ENCODE results near the gene TANK. TPM values are rescaled to one million over a fixed set of nuclear protein-coding genes. Genes with fewer than 3 reads are reported as not detected.
A peak's percentile ranks its signal among the peaks of the same experiment; 100 is the strongest.

TANK gene
- total RNA-seq, 1 experiment from 2014 or later, result 52.5 TPM

DNA sequence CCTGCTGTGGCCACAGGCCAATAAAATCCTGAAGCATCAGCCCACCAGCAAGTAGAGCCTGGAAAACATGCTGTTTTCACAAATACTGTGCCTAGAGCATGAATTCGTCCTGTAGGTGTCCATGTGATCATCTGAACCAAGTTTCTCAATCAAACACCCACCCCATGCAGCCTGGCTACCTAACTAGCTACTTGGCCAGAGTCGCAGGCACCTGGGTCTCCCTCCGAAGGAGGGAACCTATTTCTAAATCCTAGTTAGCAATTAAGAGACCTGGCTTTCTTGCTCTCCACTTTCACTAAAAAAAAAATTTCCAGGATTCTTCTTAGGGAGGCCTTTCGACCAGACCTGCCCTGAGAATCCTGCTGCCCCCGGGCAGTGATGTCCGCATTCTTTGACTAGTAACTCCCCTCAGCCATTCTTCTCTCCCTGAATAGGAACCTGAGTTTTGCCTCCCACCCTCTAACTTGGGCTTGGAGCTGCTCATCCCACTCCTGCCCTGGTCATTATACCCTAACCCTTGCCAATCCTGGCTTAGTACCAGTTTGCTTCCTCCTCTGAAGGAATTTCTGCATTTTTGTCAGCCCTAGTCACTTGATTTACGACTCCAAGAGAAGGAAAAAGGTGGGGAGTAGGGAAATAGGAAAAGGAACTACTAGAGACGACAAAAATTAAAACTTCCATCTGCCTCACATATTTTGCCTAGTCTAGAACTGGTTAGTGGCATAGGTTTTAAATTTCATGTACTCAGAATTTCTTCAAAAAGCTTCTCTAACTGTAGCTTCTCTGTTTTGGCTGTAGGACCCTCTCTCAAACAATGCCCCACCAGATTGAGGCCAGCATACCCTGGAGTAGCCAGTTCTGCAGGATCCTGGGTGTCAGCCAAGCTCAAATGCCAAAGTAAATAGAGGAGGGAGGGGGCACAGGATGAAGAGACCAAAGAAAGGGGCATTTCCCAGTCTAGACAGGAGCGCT, 25.4 kb upstream of the TANK start:
- ChIA-PET CTCF (no interaction called here), RAD21 (ENCODE audit: low non-redundant PET in 1 of 2, low total read pairs in 2 of 2, uncharacterized antibody in 2 of 2, unreplicated experiment in 2 of 2) (no interaction called here), POLR2A (no interaction called here)
- DNase-seq (ENCODE audit: low read depth, low spot score) (peak; percentile 56), ATAC-seq (peak; percentile 74)
- peak overlapping the region; percentile 96 for H3K27ac ChIP-seq (ENCODE audit: low read depth, low read length)
- no TSS peak for BruUV-seq (replicated peaks)
- H3K4me2 ChIP-seq (ENCODE audit: low read length), result peak overlapping the region; percentile 80
- 0 out of 2 replicates have a peak, but pooled peaks cover 10% of the 10 kb centered on the region for H3K79me2 ChIP-seq (ENCODE audit: insufficient read depth, low read length)
- no peaks in the 10 kb centered on the region for H3K9me2 ChIP-seq (ENCODE audit: insufficient read depth)
- TF ChIP-seq CEBPB (IDR thresholded peaks at IDR 0.05; ENCODE audit: low read depth), result peak; percentile 55; the same call in 1 of the 2 replicates
- TF ChIP-seq, protein P1, sequence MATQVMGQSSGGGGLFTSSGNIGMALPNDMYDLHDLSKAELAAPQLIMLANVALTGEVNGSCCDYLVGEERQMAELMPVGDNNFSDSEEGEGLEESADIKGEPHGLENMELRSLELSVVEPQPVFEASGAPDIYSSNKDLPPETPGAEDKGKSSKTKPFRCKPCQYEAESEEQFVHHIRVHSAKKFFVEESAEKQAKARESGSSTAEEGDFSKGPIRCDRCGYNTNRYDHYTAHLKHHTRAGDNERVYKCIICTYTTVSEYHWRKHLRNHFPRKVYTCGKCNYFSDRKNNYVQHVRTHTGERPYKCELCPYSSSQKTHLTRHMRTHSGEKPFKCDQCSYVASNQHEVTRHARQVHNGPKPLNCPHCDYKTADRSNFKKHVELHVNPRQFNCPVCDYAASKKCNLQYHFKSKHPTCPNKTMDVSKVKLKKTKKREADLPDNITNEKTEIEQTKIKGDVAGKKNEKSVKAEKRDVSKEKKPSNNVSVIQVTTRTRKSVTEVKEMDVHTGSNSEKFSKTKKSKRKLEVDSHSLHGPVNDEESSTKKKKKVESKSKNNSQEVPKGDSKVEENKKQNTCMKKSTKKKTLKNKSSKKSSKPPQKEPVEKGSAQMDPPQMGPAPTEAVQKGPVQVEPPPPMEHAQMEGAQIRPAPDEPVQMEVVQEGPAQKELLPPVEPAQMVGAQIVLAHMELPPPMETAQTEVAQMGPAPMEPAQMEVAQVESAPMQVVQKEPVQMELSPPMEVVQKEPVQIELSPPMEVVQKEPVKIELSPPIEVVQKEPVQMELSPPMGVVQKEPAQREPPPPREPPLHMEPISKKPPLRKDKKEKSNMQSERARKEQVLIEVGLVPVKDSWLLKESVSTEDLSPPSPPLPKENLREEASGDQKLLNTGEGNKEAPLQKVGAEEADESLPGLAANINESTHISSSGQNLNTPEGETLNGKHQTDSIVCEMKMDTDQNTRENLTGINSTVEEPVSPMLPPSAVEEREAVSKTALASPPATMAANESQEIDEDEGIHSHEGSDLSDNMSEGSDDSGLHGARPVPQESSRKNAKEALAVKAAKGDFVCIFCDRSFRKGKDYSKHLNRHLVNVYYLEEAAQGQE (IDR thresholded peaks at IDR 0.05; ENCODE audit: low read depth), result no peak
- TF ChIP-seq, protein P2, sequence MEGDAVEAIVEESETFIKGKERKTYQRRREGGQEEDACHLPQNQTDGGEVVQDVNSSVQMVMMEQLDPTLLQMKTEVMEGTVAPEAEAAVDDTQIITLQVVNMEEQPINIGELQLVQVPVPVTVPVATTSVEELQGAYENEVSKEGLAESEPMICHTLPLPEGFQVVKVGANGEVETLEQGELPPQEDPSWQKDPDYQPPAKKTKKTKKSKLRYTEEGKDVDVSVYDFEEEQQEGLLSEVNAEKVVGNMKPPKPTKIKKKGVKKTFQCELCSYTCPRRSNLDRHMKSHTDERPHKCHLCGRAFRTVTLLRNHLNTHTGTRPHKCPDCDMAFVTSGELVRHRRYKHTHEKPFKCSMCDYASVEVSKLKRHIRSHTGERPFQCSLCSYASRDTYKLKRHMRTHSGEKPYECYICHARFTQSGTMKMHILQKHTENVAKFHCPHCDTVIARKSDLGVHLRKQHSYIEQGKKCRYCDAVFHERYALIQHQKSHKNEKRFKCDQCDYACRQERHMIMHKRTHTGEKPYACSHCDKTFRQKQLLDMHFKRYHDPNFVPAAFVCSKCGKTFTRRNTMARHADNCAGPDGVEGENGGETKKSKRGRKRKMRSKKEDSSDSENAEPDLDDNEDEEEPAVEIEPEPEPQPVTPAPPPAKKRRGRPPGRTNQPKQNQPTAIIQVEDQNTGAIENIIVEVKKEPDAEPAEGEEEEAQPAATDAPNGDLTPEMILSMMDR (IDR thresholded peaks at IDR 0.05 in 2 of 3, conservative IDR thresholded peaks at IDR 0.05 in 1 of 3; ENCODE audit: borderline replicate concordance in 1 of 3, insufficient read depth in 1 of 3, low read depth in 2 of 3, low read length in 2 of 3), result 0 out of 6 replicates have a peak, but pooled peaks of 1 of the 3 experiments have one; percentile 1
- no peak for TF ChIP-seq ZNF274 (IDR thresholded peaks at IDR 0.05; ENCODE audit: low read depth, low read length)
- no peak for TF ChIP-seq EZH2phosphoT487 (IDR thresholded peaks at IDR 0.05; ENCODE audit: borderline replicate concordance)
- TF ChIP-seq, protein P3, sequence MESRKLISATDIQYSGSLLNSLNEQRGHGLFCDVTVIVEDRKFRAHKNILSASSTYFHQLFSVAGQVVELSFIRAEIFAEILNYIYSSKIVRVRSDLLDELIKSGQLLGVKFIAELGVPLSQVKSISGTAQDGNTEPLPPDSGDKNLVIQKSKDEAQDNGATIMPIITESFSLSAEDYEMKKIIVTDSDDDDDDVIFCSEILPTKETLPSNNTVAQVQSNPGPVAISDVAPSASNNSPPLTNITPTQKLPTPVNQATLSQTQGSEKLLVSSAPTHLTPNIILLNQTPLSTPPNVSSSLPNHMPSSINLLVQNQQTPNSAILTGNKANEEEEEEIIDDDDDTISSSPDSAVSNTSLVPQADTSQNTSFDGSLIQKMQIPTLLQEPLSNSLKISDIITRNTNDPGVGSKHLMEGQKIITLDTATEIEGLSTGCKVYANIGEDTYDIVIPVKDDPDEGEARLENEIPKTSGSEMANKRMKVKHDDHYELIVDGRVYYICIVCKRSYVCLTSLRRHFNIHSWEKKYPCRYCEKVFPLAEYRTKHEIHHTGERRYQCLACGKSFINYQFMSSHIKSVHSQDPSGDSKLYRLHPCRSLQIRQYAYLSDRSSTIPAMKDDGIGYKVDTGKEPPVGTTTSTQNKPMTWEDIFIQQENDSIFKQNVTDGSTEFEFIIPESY (IDR thresholded peaks at IDR 0.05; ENCODE audit: extremely low read depth, insufficient replicate concordance, low read length), result no peak
- no peak for TF ChIP-seq EGR1 (IDR thresholded peaks at IDR 0.05; ENCODE audit: low read depth)
- peak; percentile 68 for TF ChIP-seq JUND (IDR thresholded peaks at IDR 0.05)
- TF ChIP-seq SP1 (IDR thresholded peaks at IDR 0.05; ENCODE audit: low read depth), result peak; percentile 71
- TF ChIP-seq, protein P4, sequence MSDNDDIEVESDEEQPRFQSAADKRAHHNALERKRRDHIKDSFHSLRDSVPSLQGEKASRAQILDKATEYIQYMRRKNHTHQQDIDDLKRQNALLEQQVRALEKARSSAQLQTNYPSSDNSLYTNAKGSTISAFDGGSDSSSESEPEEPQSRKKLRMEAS (IDR thresholded peaks at IDR 0.05), result peak; percentile 36; the same call in 1 of the 2 replicates
- TF ChIP-seq CBX3 (IDR thresholded peaks at IDR 0.05; ENCODE audit: low read depth), result 0 out of 2 replicates have a peak, but pooled peaks have one; percentile 57
- no peak for TF ChIP-seq SRF (IDR thresholded peaks at IDR 0.05; ENCODE audit: low read depth)
- no peak for TF ChIP-seq POLR2A (IDR thresholded peaks at IDR 0.05; ENCODE audit: borderline replicate concordance, extremely low read depth, insufficient read depth, insufficient read length)
- TF ChIP-seq ELF1 (IDR thresholded peaks at IDR 0.05; ENCODE audit: borderline replicate concordance, low read depth), result no peak
- TF ChIP-seq TCF7L2 (IDR thresholded peaks at IDR 0.05; ENCODE audit: borderline replicate concordance, extremely low read depth, insufficient read depth, insufficient read length), result peak; percentile 47
- TF ChIP-seq POLR2AphosphoS5 (IDR thresholded peaks at IDR 0.05; ENCODE audit: low read depth, low read length), result peak; percentile 53; the same call in 1 of the 2 replicates
- TF ChIP-seq FOSL1 (IDR thresholded peaks at IDR 0.05; ENCODE audit: low read depth), result peak; percentile 69
- intact Hi-C loops (cut with micrococcal nuclease), result no loop called here
- H3K27me3 ChIP-seq (ENCODE audit: insufficient read depth, low read length), result no peaks in the 10 kb centered on the region
- H2AFZ ChIP-seq (ENCODE audit: low read depth, low read length, poor library complexity, severe bottlenecking), result peak overlapping the region; percentile 79
- peak overlapping the region; percentile 31 to 49 for H3K4me3 ChIP-seq (replicated peaks in 1 of 2; ENCODE audit: low read depth in 1 of 2, low read length in 2 of 2)
- H4K20me1 ChIP-seq (ENCODE audit: insufficient read depth), result no peaks in the 10 kb centered on the region
- H3K9me3 ChIP-seq (ENCODE audit: control insufficient read depth in 1 of 2, insufficient read depth in 1 of 2, low read depth in 1 of 2, low read length in 2 of 2), result no peaks in the 10 kb centered on the region
- H3K9ac ChIP-seq (ENCODE audit: low read length), result peak overlapping the region; percentile 52
- no peaks in the 10 kb centered on the region for H3K36me3 ChIP-seq (ENCODE audit: control insufficient read depth in 1 of 2, insufficient read depth in 2 of 2, low read length in 2 of 2)
- peaks cover 65 to 82% of the 10 kb centered on the region in 2 experiments for H3K4me1 ChIP-seq (ENCODE audit: control insufficient read depth in 1 of 2, insufficient read depth in 2 of 2, low read length in 2 of 2)

Measured in HCT116 (cell line).